Ovary (tissue), 9 donors: ENCODE data around the gene TPST1. TPM values are rescaled to one million over a fixed set of nuclear protein-coding genes. Genes with fewer than 3 reads are reported as not detected.
A peak's percentile ranks its signal among the peaks of the same experiment; 100 is the strongest.

Experiments used
- DNase-seq, 5 donors: peaks; one replicate each; pipeline ENCODE4 v3.0.0-alpha.2; 2019 to 2020
- H3K27ac ChIP-seq, 2 donors: fragments of 200-600 bp; one replicate each; pipeline versions ENCODE4 v1.5.1 to v1.8.0; 2019 to 2022
- H3K27me3 ChIP-seq: fragments of 200-600 bp; one replicate; pipeline ENCODE4 v1.8.0; 2022
- H3K36me3 ChIP-seq: fragments of 200-600 bp; sonication (generic); one replicate; pipeline ENCODE4 v1.5.1; 2019
- H3K4me1 ChIP-seq: one replicate; pipeline ENCODE4 v1.8.1; 2013; ENCODE audit warnings: mild to moderate bottlenecking, moderate library complexity; ENCODE audit not compliant: insufficient read depth
- H3K4me3 ChIP-seq: fragments of 200-600 bp; sonication (generic); one replicate; pipeline ENCODE4 v1.5.1; 2017
- H3K9me3 ChIP-seq, 2 donors: fragments of 200-600 bp in 1 of 2; sonication (generic) in 1 of 2; one replicate each; pipeline versions ENCODE4 v1.5.1 to v1.8.1; 2013 to 2019; ENCODE audit warnings: mild to moderate bottlenecking in 1 of 2, moderate library complexity in 1 of 2
- EP300 ChIP-seq: sonication (generic); formaldehyde crosslinking; IDR thresholded peaks from one replicate; pipeline ENCODE4 v1.6.1; 2017; ENCODE audit warnings: antibody characterized with exemption
- POLR2A ChIP-seq: fragments of 450-650 bp; IDR thresholded peaks from one replicate; pipeline ENCODE4 v1.6.1; 2017; ENCODE audit warnings: antibody characterized with exemption, mild to moderate bottlenecking, moderate library complexity
- WGBS, 3 donors: extraction: QIAGEN DNeasy Blood & Tissue Kit in 1 of 3; methylation state at CpG; one replicate each; pipeline versions ENCODE4 v1.1.5 to v1.1.7; 2013 to 2017; 5-methylcytosine and 5-hydroxymethylcytosine counted together
- intact Hi-C, 4 donors: fragments of 100-400 bp; cut with DNase I; formaldehyde crosslinking; loops; one replicate each; pipeline versions ENCODE4 v1.11.0 to v1.15.1; 2022 to 2023
- polyA plus RNA-seq, 2 donors: library from polyadenylated mRNA; stranded (reverse); fragments of 200-250 nt in 1 of 2; fragments of 350-450 nt in 1 of 2; fragmentation: Illumina TruSeq in 1 of 2; extraction: RNeasy Lipid Tissue Mini Kit (QIAGEN cat#74804) in 1 of 2; gene quantifications; one replicate each; pipeline ENCODE4 v1.2.3, GENCODE V29; 2013 to 2014
- total RNA-seq, 7 donors: library from RNA; depleted of rRNA in 2 of 7; stranded (reverse); fragments of >200 nt in 2 of 7; fragmentation: NEBNext Ultra II Directional in 3 of 7; extraction: Animal tissue kit (Norgen Biotek cat#: 25700) in 3 of 7; gene quantifications; one replicate each; pipeline versions ENCODE4 v1.1.0 to v1.2.4, GENCODE V29; 2016 to 2023
- TF ChIP-seq, protein P1 (sequence below), 3 donors: fragments of 450-650 bp in 2 of 3; fragments of 200-600 bp in 1 of 3; IDR thresholded peaks; one replicate each; pipeline versions ENCODE4 v1.5.1 to v1.8.0; 2016 to 2022; ENCODE audit warnings: antibody characterized with exemption in 3 of 3, mild to moderate bottlenecking in 1 of 3
- donor health status: DM: no; HTN: no; CAD: no; lungs with moderate emphysema.
- donor health status: DM: no; HTN: no; CAD: no.
- donor health status: Bipolar disorder and iron deficiency.
- donor health status: DM: yes; HTN: yes; CAD: no.
- donor health status: DM: no; HTN: no; CAD: no.
- donor health status: DM: yes; HTN: yes; CAD: no.

The TPST1 gene
- total and polyA plus RNA-seq, 9 donors = 18.9 to 42.6 (median 30.3) TPM

GRCh38 chr7:66206934-66207240 is 1.8 kb downstream of the TPST1 start:
- Histone ChIP-seq H3K36me3 (no peaks in the 10 kb centered on the region), H3K4me1 (peaks cover 6% of the 10 kb centered on the region), H3K27ac (peak overlapping the region in 1 of 2 donors; percentile 37), H3K9me3 (no peaks in the 10 kb centered on the region), H3K4me3 (peak overlapping the region; percentile 61), H3K27me3 (no peaks in the 10 kb centered on the region)
- intact Hi-C loops = loop anchor here in 2 of 4 donors (5.0 to 10.0 kb wide), 2 partner anchors 62 to 205 kb away; no protein-coding TSS in a partner anchor
- no peak for DNase-seq
- TF ChIP-seq EP300 = no peak
- TF ChIP-seq, protein P1, sequence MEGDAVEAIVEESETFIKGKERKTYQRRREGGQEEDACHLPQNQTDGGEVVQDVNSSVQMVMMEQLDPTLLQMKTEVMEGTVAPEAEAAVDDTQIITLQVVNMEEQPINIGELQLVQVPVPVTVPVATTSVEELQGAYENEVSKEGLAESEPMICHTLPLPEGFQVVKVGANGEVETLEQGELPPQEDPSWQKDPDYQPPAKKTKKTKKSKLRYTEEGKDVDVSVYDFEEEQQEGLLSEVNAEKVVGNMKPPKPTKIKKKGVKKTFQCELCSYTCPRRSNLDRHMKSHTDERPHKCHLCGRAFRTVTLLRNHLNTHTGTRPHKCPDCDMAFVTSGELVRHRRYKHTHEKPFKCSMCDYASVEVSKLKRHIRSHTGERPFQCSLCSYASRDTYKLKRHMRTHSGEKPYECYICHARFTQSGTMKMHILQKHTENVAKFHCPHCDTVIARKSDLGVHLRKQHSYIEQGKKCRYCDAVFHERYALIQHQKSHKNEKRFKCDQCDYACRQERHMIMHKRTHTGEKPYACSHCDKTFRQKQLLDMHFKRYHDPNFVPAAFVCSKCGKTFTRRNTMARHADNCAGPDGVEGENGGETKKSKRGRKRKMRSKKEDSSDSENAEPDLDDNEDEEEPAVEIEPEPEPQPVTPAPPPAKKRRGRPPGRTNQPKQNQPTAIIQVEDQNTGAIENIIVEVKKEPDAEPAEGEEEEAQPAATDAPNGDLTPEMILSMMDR (IDR thresholded peaks at IDR 0.05) = no peak
- TF ChIP-seq POLR2A = no peak
- 7 to 10% (median 9%) methylated on average over 5 of the region's 5 CpGs for WGBS, 3 donors

- no peak overlapping the region for H3K27ac ChIP-seq
- TF ChIP-seq, protein P1 (IDR thresholded peaks at IDR 0.05) = no peak
- TF ChIP-seq POLR2A (no peak), EP300 (no peak)
- intact Hi-C loops = loop anchor here in 2 of 4 donors (5.0 to 10.0 kb wide), 2 partner anchors 63 to 205 kb away; no protein-coding TSS in a partner anchor
- no peaks in the 10 kb centered on the region for H3K9me3 ChIP-seq
- peaks cover 6% of the 10 kb centered on the region for H3K4me1 ChIP-seq
- no peak overlapping the region for H3K4me3 ChIP-seq
- no peak for DNase-seq
- H3K27me3 ChIP-seq = no peaks in the 10 kb centered on the region
- H3K36me3 ChIP-seq = no peaks in the 10 kb centered on the region
- WGBS, 3 donors = 40 to 49% (median 44%) methylated on average over 3 of the region's 3 CpGs
Observed at GRCh38 chr7:66207540-66207939, 2.4 kb downstream of the TPST1 start.

DNA sequence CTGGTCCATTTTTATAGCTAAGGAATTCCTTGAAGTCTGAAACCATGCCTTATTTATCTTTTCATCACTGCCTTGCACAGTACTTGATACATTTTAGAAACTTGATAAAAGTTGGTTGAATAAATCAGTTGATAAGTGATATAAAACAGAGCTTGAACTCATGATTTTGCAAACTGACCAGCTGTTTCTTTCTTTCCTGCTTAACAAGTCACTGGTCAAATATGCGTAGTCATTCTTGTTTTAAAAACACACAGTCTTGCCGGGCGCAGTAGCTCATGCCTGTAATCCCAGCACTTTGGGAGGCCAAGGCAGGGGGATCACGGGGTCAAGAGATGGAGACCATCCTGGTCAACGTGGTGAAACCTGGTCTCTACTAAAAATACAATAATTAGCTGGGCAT is 6.3 kb downstream of the TPST1 start:
- intact Hi-C loops = no loop called here
- DNase-seq = no peak
- Histone ChIP-seq H3K27me3 (no peaks in the 10 kb centered on the region), H3K36me3 (no peaks in the 10 kb centered on the region), H3K9me3 (no peaks in the 10 kb centered on the region), H3K4me3 (no peak overlapping the region), H3K4me1 (peaks cover 3% of the 10 kb centered on the region), H3K27ac (no peak overlapping the region)
- WGBS, 3 donors = 18 to 44% (median 24%) methylated on average over 5 of the region's 5 CpGs
- TF ChIP-seq EP300 (no peak), POLR2A (no peak)
- TF ChIP-seq, protein P1 (IDR thresholded peaks at IDR 0.05) = no peak

- Histone ChIP-seq H3K36me3 (no peaks in the 10 kb centered on the region), H3K9me3 (no peaks in the 10 kb centered on the region), H3K27ac (no peak overlapping the region), H3K27me3 (no peaks in the 10 kb centered on the region), H3K4me1 (peaks cover 2% of the 10 kb centered on the region), H3K4me3 (no peak overlapping the region)
- WGBS, 3 donors = 92 to 97% (median 95%) methylated on average over 6 of the region's 6 CpGs
- intact Hi-C loops = no loop called here
- TF ChIP-seq POLR2A (no peak), EP300 (no peak)
- TF ChIP-seq, protein P1 (IDR thresholded peaks at IDR 0.05) = no peak
- DNase-seq = no peak
Observed at GRCh38 chr7:66213637-66214036, 8.5 kb downstream of the TPST1 start.

GRCh38 chr7:66216687-66217086 is 11.6 kb downstream of the TPST1 start:
- Histone ChIP-seq H3K4me3 (no peak overlapping the region), H3K27me3 (no peaks in the 10 kb centered on the region), H3K9me3 (no peaks in the 10 kb centered on the region), H3K4me1 (peaks cover under 1% of the 10 kb centered on the region), H3K27ac (no peak overlapping the region), H3K36me3 (no peaks in the 10 kb centered on the region)
- DNase-seq = no peak
- WGBS, 3 donors = 90 to 99% (median 98%) methylated on average over 4 of the region's 4 CpGs
- intact Hi-C loops = no loop called here
- TF ChIP-seq EP300 = no peak
- TF ChIP-seq, protein P1 (IDR thresholded peaks at IDR 0.05) = no peak
- no peak for TF ChIP-seq POLR2A
